ENCODE data around the gene HOXA4. TPM values are rescaled to one million over a fixed set of nuclear protein-coding genes. Genes with fewer than 3 reads are reported as not detected.
A peak's percentile ranks its signal among the peaks of the same experiment; 100 is the strongest.

Gene HOXA4
- total RNA-seq, 4 donors from 2014 or later: 0.14 to 7.7 (median 0.26) TPM; not detected in 1

DNA sequence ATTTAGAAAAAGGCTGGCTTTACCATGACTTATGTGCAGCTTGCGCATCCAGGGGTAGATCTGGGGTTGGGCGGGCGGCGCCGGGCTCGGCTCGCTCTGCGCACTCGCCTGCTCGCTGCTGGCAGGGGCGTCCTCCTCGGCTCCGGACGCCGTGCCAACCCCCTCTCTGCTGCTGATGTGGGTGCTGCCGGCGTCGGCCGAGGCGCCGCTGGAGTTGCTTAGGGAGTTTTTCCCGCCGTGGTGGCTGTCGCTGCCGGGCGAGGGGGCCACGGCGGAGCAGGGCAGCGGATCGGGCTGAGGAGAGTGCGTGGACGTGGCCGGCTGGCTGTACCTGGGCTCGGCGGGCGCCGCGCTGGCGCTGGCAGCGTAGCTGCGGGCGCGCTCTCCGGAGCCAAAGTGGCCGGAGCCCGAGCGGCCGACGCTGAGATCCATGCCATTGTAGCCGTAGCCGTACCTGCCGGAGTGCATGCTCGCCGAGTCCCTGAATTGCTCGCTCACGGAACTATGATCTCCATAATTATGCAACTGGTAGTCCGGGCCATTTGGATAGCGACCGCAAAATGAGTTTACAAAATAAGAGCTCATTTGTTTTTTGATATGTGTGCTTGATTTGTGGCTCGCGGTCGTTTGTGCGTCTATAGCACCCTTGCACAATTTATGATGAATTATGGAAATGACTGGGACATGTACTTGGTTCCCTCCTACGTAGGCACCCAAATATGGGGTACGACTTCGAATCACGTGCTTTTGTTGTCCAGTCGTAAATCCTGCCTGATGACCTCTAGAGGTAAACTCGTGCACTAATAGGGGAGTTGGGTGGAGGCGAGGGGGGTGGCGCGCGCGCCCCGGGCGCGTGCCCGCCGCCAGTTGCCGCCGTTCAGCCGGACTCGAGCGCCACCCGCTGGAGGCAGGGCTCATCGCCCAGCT lies 12.7 kb upstream of the HOXA4 start, which contains the start of gene HOXA5:
Gene HOXA5, minus strand, starts transcription at position 659 of the 927 bp plus-strand sequence. Its CDS starts 74 bp downstream, at position 585.
- no peaks in the 10 kb centered on the region for H3K4me1 ChIP-seq
- peak within 1 kb of the TSS in 1 of 2 donors; percentile 69 for H3K27ac ChIP-seq
- H3K36me3 ChIP-seq: no peaks in the 10 kb centered on the region
- DNase-seq: peak; percentile 71 to 73
- H3K4me3 ChIP-seq: peak within 1 kb of the TSS in 1 of 2 donors; percentile 13
- H3K9me3 ChIP-seq: no peaks in the 10 kb centered on the region
- intact Hi-C loops (cut with DNase I; ENCODE audit: low total_unique reads): loop anchor here (10.0 kb wide), 1 partner anchor 48 kb away; the partner anchor contains the start of gene HOXA1
- no peaks in the 10 kb centered on the region for H3K27me3 ChIP-seq
- peak; percentile 27 to 30 for TF ChIP-seq POLR2A (IDR thresholded peaks at IDR 0.05)
- TF ChIP-seq, protein P1, sequence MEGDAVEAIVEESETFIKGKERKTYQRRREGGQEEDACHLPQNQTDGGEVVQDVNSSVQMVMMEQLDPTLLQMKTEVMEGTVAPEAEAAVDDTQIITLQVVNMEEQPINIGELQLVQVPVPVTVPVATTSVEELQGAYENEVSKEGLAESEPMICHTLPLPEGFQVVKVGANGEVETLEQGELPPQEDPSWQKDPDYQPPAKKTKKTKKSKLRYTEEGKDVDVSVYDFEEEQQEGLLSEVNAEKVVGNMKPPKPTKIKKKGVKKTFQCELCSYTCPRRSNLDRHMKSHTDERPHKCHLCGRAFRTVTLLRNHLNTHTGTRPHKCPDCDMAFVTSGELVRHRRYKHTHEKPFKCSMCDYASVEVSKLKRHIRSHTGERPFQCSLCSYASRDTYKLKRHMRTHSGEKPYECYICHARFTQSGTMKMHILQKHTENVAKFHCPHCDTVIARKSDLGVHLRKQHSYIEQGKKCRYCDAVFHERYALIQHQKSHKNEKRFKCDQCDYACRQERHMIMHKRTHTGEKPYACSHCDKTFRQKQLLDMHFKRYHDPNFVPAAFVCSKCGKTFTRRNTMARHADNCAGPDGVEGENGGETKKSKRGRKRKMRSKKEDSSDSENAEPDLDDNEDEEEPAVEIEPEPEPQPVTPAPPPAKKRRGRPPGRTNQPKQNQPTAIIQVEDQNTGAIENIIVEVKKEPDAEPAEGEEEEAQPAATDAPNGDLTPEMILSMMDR (IDR thresholded peaks at IDR 0.05): peak in 3 of 4 experiments; percentile 57 to 86 (median 58)

DNA sequence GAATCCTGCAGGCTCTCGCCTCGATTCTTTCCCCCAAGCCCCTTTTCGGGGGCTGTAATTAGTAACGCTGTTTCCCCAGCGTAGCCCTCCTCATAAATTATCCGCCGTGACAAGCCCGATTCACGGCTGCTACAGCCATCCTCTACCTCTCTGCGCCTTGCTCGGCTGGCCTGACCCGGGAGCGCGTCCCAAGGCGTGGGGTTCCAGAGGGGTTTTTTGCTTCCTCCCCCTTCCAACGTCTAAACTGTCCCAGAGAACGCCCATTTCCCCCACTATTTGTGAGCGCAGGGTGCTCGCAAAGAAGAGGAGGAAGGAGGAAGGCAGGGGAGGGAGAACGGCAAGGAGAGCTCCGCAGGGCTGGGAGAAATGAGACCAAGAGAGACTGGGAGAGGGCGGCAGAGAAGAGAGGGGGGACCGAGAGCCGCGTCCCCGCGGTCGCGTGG lies 12.0 kb upstream of the HOXA4 start:
- no peak for DNase-seq
- Histone ChIP-seq H3K27me3 (no peaks in the 10 kb centered on the region), H3K36me3 (no peaks in the 10 kb centered on the region), H3K4me1 (no peaks in the 10 kb centered on the region), H3K27ac (peak overlapping the region in 1 of 2 donors; percentile 69), H3K9me3 (no peaks in the 10 kb centered on the region), H3K4me3 (peak overlapping the region in 1 of 2 donors; percentile 13)
- no peak for TF ChIP-seq POLR2A (IDR thresholded peaks at IDR 0.05)
- intact Hi-C loops (cut with DNase I; ENCODE audit: low total_unique reads): loop anchor here (10.0 kb wide), 1 partner anchor 48 kb away; the partner anchor contains the start of gene HOXA1

DNA sequence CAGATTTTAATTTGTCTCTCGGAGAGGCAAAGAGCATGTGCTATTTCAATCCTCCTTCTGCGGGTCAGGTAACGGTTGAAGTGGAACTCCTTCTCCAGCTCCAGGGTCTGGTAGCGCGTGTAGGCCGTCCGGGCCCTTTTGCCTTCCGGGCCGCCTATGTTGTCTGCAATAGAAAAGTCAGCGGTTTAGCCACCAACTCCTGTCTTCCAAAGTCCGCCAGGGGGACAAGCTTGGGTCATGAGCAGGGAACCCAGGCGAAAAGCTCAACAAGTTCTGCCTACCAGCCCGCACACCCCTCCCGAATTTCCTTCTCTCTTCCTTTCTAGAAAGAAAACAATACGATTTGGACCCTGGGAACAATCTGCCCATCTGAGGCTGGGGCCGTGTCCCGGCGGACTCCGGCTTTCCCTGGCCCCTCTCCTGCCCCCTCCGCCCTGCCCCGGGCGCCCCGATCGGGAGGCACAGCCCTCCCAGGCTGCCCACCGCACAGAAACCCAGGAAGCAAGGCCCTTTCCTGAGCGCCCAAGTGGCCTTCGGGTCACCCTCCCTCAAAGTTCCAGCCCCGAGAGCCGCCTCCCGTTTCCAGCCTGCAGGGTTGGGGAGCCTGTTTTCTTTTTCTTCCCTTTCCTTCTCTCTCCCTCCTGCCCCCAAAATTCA lies 11.5 kb upstream of the HOXA4 start:
- Histone ChIP-seq H3K9me3 (no peaks in the 10 kb centered on the region), H3K27me3 (no peaks in the 10 kb centered on the region), H3K4me1 (no peaks in the 10 kb centered on the region), H3K27ac (peak overlapping the region in 1 of 2 donors; percentile 69), H3K36me3 (no peaks in the 10 kb centered on the region), H3K4me3 (peak overlapping the region in 1 of 2 donors; percentile 13)
- TF ChIP-seq POLR2A (IDR thresholded peaks at IDR 0.05): no peak
- TF ChIP-seq, protein P1 (IDR thresholded peaks at IDR 0.05): no peak
- no peak for DNase-seq
- intact Hi-C loops (cut with DNase I; ENCODE audit: low total_unique reads): loop anchor here (10.0 kb wide), 1 partner anchor 47 kb away; the partner anchor contains the start of gene HOXA1

DNA sequence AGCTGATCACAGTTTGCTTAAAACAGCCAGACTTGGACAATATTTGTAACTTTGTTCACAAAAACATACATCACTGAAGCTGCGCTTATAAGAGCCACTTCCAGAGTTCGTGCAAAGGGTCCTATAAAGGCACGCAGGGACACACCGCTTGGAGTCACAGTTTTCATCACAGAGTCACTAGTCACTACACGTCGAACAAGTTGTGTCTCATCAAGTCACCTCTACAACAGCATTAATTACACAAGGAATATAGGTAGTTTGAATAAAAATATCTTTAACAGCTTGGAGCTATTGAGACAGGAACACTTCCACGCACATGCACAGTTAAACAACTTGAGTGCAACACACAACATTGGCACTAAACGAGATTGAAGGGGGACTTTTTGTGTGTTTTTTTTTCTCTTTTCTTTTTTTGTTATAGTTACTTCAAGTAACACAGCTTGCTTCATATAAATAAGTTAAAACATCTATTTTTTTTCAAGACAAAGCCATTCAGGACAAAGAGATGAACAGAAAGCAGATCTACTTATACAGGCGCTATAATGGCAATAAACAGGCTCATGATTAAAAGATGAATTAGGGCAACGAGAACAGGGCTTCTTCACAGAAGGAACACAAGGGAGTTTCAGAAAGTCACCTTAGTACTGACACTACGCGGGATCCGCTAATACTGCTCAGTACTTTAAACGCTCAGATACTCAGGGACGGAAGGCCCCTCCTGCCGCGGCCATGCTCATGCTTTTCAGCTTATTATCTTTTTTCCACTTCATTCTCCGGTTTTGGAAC lies 10.8 kb upstream of the HOXA4 start:
- no peaks in the 10 kb centered on the region for H3K9me3 ChIP-seq
- H3K27me3 ChIP-seq: no peaks in the 10 kb centered on the region
- no peak overlapping the region for H3K4me3 ChIP-seq
- H3K4me1 ChIP-seq: no peaks in the 10 kb centered on the region
- peak overlapping the region in 1 of 2 donors; percentile 69 for H3K27ac ChIP-seq
- intact Hi-C loops (cut with DNase I; ENCODE audit: low total_unique reads): loop anchor here (10.0 kb wide), 1 partner anchor 47 kb away; the partner anchor contains the start of gene HOXA1
- DNase-seq: no peak
- TF ChIP-seq, protein P1 (IDR thresholded peaks at IDR 0.05): no peak
- no peak for TF ChIP-seq POLR2A (IDR thresholded peaks at IDR 0.05)
- no peaks in the 10 kb centered on the region for H3K36me3 ChIP-seq
